NCI-H460 (cell line): ENCODE data around the gene MNT. TPM values are rescaled to one million over a fixed set of nuclear protein-coding genes. Genes with fewer than 3 reads are reported as not detected.

Source experiments
- DNase-seq: peaks from one replicate; pipeline ENCODE4 v3.0.0-alpha.2; 2016; ENCODE audit warnings: low read depth; ENCODE audit errors: extremely low read depth
- total RNA-seq: library from RNA; depleted of rRNA; stranded (reverse); fragments of >200 nt; shearing (Covaris generic); gene quantifications from 2 replicates; pipeline ENCODE4 v1.2.3, GENCODE V29; 2014

The MNT gene
- total RNA-seq, 1 experiment from 2014 or later: 10.1 TPM

GRCh38 chr17:2416010-2416734 is 15.3 kb upstream of the MNT start:
- peak; percentile 84 for DNase-seq

DNA sequence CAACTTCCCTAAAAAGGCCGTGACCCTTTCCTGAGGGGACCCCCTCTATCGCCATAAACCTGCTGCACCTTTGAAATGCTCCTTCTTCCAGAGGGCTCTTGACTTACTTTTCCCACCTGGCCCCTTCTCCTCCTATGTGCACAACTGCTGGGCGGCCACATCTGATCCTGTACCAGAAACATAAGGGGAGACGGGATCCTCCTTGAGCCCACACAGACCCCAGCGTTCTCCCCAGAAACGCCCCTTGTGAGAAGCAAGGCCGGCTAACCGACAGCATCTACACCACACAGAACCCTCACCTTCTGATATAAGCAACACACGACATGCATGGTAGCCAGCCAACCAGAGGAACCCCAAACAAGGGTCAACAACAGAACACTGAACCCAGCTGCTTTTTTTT is 14.2 kb upstream of the MNT start:
- DNase-seq: no peak

DNA sequence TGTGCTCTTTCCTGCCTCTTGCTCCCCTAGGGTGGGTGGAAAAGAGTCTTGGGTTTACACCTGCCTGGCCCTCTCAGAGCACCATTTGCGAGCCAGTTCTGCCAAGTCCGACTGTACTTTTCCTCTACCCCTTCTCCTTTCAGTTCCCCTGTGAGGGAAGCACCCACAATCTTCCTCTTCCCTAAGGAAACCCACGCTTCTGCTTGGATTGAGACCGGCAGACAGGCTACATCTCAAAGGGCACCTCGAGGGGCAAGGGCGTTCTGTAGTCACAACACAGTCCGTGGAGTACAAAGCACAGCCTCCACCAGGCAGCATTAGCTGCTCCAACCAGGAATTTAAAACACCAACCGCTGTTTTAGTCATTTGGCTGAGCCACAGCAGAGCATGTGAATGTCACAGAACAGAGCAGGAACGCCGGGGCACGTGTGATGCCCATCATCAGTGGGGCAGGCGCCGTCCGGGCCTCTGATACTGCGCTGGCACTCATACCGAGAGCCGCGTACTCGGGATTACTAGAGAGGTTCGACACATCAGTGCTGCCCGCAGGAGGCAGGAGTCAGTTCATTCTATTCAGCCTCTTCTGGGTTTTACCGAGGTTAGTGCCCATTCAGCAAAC is 13.7 kb upstream of the MNT start:
- no peak for DNase-seq

- no peak for DNase-seq
Observed at GRCh38 chr17:2412561-2413021, 11.7 kb upstream of the MNT start.

DNA sequence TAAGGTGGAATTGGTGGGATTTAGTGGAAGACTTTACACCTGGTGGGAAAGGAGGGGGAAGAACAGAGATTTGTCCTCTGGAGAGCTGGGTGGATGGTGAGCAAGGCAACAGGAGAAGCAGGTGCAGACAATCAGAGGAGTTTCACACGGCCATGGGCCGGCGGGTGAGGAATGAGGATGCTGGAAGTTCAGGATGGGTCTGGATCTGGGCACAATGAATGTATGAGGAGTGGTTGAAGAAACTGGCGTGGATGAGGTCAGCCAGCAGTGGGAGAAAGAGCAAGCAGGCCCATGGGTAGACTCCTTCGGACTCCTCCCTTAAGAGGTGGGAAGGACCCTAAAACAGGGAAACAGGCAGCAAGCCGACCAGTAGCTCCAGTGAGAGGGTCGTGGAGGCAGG is 10.1 kb upstream of the MNT start:
- DNase-seq: no peak

GRCh38 chr17:2406903-2407790 is 6.3 kb upstream of the MNT start:
- DNase-seq: peak; percentile 73

GRCh38 chr17:2406271-2406902 is 5.5 kb upstream of the MNT start:
- DNase-seq: no peak

DNA sequence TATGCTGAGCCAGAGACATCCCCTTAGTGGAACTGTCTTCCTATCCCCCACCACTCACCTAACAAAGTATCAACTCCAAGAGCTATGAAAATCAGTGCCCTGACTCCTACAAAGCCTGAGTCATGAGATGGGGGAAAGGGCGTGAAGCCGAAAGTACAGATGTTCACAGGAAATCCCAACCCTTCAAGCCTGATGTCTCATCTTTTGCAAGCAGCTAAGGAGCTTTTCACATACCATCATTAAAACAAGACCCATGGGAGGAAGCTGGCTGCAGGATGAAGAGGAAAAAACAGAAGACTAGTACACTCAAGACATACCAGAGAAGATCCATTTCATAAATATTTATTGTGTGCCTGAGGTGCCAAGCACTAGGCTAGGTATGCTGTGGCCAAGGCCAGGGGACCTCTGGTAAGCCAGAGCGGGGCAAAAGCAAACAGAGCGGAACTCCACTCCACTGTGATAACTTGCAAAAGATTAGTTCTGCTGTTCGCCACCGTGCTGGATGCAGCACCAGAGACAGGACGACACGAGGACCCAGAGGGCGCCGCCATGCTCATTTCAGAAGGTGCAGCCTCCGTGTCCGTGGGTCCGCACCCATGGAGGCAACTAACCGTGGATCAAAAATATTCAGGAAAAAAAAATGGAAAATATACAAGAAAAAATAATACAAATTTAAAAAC is 4.5 kb upstream of the MNT start:
- DNase-seq: peak; percentile 76

- no peak for DNase-seq
Observed at GRCh38 chr17:2403044-2403443, 2.2 kb upstream of the MNT start.

DNA sequence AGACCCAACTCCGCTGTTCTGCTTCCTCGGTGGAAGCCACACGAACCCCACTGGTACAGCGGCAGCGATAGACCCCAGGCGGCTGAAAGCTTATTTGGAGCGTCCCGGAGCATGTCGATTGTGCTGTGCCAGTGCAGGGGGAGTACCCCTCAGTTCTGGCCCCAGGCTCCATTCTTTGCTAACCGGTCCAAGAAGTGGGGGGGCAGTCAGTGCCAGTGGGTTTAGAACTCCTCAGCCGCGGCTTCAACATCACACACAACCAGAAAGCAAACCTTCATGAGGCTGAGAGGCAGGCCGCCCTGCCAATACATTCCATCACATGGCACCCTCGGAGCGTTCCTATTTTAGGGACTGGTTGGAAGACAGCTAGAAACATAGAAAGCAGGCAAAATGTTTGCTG is 1.7 kb upstream of the MNT start:
- no peak for DNase-seq

DNA sequence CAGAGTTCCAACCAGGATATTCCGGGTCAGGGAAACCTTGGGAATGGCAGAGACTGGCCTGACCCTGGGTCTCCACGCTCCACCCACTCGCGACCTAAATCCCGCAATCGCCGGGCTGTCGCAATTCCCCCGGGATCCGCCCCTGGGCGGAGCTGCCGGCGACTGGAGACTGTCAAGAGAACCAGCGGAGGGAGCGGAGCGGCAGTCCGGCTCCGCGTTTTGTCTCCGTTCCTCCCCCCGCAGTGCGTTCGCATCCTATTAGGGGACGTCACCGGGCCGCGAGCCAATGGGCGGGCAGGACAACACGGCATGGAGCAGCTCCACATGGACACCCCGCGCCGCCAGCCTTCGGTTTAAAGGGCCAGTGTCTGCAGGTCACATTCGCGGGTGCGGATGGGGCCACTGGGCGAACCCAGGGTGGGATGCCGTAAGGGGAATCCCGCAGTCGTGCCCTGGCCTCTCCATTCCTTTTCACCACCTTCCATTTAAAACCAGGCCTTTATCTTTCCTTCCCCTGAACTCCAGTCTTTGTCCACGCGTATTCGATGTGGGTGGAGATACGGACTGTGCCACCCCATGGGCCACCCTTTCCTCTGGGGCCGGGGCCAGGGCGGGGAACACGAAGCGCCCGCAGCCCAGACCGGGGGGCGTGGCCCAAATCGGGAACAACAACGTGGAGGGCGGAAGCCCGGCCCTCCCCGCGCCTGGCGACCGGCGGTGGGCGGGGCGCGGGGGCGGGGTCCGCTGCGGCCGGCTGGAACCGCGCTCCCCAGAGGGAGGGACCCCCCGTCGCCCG is 764 bp upstream of the MNT start:
- DNase-seq: peak; percentile 99

- DNase-seq: peak; percentile 45
Observed at GRCh38 chr17:2400474-2400866, 390 bp downstream of the MNT start.

DNA sequence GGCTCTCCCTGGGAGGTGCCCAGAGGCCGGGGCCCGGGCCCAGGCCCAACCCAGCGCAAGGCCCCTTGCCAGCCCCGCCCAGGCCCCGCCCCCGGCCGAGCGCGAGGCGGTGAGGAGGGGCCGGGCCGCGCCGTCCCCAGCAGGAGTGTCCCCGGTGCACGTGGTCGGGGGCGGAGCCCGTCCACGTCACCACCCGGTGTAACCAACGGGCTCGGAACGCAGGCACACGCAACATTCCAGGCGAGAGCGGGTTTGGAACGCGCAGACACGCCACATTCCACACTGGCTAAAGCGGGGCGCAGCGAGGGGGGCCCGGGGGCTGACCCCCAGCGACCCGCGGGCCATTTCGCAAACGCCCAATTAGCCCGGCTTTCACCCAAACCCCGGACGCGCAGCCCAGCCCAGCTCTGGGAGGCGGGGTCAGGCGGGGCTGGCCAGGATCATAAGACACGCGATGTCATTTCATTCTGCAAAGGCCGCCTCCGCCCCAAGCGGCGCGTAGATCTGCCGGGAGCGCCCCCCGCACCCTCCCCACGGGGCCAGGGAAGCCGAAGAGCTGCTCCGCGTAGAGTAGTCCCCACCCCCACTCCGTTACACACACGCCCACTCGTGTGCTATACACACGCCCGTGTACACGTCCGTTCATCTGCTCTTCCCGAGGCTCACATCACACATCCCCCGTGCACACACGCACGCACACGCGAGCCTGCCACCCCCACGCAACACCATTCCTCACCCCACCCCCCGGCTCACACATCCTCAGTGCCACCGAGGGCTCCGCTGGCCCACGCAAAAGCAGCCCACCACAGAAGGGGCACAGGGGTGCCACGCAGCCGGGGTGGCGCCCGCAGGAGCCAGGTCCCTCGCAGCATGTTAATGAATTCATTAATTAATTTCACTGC is 1.0 kb downstream of the MNT start:
- DNase-seq: peak; percentile 96

DNA sequence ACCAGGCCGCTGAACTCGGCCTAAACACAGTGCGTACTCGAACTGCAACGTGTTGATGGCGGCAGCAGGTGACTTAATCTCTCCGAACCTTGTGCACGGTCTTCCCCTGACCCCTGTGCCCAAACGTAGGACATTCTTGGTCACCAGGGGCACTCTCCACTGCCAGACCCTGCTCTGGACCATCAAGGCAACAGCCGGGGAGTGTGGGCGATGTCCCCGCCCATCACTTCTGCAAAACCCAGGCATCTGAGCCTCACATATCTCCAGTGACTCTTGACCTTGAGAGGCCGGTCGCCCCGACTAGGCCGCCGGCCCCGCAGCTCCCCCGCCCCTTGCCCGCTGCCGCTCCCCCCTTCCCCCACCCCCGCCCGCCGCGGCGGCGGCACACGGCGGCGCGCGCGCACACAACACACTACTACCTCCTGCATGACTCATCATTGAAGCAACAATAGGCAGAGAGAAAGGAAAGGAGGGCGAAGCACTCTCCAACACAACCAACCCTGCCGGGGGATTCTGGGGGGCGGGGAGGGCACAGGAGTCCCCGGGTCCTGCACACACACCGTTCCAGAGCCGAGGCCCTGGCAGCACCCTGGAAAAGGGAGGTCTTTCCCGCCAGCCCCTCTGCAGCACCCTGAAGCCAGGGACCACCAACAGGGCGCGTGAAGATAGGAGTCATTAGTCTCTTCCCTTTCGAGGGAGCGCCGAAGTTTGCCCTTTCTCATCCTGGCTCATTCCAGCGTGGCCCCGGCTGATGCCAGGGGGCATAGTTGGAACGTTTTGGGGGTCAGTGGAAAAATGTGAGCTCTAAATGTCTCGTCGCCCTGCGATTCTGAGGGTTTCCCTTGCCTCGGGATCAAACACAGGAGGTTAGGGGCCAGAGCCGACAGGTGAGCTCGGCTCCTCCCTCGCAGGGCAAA is 1.9 kb downstream of the MNT start:
- DNase-seq: peak; percentile 51

DNA sequence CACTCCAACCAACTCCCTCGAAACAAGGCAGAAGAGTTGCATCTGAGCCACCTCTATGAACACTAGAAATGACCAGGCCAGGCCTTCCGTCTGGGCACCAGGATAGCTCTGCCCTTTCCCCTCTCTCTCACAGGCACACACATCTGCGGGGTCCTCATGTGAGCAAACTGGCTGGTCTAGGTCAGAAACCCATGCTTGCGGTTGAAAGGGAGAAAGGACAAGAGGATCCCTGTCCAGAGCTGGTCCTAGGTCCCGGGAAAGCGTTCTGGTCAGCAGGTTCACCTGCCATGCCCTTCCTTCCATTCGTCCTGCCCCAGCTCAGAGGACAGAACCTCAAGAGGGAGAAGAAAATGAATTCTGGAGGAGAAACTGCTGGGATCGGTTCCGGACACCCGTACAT is 2.7 kb downstream of the MNT start:
- no peak for DNase-seq

DNA sequence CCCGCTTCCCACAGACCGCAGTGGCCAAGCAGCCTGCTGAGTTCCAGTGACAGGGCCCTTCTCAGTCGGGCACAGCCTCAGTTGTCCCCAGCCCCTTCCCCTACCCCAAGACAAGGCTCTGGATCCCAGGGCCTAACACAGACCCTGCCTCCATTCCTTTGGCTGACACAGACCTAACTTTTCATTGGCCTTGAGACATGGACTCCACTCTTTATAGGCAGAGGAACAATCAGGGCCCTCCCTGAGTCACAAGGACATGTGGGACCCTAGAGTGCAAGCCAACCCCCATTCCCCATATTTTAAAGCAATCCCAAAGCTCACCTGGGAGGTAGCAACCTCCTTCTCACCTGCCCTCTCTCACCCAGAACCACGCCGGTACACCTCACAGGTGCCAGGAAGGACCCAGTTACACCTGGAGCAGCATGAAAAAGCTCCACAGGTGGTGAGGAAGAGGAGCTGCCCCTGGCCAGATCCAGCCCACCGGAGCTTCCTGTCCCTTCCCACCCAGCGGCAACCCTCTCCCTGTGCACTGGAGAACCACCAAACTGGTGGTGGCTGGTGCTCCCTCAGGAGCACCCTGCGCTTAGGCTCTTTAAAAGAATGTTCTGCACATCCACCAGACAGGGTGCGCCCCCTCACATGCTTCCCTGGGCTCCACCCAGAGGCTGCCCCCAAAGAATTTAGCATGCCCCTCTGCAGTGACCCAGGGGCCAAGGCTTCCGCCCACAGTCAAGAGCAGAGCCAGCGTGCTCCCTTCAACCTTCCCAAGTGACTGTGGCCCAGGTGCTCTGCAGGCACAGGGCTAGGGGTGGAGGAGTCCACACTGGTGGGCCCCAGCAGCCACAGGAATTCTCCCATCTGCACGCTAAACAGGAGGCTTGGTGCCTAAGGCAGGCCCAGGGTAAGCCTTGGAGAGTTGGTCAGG is 3.4 kb downstream of the MNT start:
- no peak for DNase-seq
